Measurements from ENCODE around the gene CXCL14.

CXCL14 gene

DNA sequence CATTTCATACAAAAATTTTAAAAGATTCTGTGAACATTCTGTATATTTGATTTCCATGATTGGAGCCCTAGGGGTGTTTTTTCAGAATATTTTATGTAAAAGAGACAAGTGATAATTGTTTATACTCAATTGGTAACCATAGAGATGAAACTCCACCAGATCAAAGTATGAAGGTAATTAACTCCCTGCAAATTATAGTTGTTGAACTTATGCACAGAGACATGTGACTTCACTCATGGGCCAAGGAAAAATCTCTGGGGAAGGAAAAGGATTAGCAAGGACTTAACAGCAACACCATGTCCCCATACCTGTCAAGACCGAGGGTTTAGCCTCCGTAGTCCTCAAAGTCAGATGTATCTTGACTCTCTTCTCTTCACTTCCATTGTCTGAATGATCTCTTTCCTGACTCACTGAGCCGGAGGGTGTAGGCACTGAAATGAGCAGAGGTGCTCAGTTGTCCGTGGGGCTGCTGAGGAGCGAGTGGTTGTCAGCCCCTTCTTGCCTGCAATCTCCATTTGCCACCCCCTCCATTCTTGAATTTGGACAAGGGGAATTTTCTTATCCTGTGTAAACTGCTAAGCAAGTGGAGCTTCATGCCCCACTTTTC lies 17.5 kb upstream of the CXCL14 start:
- DNase-seq, result no peak

DNA sequence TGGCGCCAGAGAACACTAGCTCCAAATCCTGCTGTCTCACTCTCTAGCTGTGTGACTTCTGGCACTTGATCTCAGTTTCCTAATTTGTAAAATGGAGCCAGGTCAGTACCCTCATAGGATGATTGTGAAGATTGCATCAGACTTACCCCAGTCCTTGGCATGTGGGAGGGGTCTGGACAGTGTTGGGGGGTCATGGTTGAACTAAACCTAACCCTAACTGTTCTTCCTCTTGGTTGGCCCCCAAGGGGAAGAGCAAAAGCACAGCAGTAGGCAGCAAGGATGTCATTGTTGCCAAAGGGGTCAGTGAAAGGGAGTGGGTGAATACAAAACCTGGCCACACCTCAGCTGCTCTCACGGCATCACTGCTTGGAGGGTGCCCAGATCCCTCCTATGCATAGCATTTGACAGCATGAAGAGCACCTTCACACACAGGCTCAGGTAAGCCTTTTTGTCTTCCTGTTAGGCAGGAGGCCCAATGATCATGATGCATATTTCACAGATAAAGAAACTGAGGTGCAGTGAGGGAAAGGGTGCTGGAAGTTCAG lies 15.7 kb upstream of the CXCL14 start:
- DNase-seq, result no peak

DNA sequence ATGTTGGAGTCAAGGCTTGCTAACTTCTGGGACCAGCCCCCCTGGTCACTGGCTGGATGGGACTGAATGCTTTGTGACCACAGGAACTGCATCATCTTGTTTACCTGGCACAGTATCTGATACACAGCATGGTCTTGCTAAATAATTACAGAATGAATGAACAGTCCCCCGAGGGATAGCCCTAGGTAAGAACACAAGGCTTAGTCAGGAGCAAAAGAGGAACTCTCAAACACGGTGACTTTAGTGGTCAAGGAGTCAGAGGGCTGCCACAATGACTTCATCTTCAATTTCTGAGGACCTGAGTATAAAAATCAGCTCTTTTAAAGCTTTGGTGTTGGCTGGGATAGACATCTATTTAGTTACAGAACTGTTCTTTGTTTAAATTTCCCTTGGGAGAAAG lies 15.1 kb upstream of the CXCL14 start:
- peak; percentile 24 for DNase-seq

DNA sequence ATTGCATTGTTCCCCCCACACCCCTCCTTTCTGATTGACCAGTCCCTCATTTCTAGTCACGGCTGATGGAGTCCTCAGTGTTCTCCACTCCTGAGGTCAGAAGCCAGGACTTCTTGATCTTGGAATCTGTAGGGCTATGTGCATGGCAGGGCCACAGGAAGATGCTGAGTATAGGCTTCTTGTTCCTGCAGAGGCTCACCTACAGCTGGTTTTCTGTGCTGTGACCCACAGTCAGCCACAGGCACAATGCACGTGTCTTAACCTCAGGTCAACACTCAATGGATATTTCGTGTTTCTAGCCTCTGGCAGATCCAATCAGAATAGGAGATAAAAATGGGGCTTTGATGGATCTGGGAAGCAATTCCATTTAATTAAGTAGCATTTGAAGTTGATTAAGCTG lies 14.3 kb upstream of the CXCL14 start:
- DNase-seq, result no peak

DNA sequence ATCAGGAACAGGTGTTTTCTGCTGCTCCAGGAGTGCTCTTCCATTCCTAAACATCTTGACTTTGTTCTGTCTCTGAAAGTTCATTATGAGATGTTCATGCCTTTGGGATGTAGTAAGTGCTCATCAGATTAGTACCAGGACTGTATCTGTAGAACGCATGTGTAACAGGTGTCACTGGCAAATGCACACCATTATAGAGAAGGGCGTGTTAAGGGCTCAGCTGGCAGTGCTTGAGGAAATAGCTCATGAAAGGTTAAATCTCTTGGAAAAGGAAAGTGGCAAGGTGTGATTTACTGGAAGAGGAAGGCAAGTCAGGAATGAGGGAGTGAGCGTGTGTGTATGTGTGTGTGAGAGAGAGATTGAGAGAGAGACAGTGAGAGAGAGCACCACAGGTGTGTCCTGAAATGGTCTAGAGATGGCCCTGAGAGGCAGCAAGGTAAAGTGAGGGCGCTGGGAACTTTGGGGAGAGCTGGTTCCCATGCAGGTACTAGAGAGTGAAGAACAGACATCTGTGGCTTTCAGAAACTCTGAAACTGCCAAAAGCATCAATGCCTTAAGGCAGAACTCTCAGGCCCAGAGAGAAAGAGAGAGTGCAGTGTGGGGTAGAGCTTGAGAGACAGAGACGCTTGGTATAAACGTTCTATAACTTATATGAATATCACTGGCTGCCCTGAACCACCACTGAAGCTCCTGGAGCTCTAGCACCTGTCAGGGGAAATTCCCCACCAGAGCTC lies 13.7 kb upstream of the CXCL14 start:
- DNase-seq, result no peak

DNA sequence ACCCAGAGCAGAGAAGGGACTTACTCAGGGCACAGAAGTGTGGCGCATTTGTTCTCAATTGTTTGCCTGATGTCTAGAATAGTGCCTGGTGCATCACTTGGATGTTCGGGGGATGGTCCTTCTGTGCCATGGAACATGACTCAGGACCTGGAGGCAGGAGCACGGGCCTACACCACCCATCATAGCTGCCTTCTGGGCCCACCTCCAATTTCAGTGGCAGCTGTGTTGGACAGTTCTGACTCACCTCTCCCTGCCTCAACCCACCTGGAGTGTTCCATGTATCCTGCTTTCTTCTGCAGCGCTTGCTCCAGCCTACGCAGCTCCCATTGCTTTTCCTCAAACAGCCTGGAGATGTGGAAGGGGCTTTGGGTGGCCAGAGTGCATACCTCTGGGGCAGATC lies 12.5 kb upstream of the CXCL14 start:
- no peak for DNase-seq

DNA sequence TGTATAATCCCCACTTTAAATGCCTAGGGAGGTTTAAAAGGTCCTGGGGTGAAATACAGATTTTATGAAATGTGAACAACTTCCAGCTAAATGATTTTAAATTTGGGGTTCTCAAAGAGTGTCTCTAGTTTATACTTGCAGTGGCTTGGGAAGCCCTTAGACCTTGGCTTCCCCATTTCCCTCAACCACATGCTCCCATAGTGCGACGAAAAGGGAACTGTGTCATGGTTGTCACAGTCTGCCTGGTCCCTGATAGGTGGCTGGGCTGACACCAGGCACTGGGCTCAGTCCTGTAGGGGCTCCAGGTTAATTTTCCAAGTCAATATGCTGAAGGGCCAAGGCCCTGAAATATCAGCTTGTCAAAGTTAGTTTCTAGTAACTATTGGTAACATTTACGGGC lies 10.4 kb upstream of the CXCL14 start:
- no peak for DNase-seq

DNA sequence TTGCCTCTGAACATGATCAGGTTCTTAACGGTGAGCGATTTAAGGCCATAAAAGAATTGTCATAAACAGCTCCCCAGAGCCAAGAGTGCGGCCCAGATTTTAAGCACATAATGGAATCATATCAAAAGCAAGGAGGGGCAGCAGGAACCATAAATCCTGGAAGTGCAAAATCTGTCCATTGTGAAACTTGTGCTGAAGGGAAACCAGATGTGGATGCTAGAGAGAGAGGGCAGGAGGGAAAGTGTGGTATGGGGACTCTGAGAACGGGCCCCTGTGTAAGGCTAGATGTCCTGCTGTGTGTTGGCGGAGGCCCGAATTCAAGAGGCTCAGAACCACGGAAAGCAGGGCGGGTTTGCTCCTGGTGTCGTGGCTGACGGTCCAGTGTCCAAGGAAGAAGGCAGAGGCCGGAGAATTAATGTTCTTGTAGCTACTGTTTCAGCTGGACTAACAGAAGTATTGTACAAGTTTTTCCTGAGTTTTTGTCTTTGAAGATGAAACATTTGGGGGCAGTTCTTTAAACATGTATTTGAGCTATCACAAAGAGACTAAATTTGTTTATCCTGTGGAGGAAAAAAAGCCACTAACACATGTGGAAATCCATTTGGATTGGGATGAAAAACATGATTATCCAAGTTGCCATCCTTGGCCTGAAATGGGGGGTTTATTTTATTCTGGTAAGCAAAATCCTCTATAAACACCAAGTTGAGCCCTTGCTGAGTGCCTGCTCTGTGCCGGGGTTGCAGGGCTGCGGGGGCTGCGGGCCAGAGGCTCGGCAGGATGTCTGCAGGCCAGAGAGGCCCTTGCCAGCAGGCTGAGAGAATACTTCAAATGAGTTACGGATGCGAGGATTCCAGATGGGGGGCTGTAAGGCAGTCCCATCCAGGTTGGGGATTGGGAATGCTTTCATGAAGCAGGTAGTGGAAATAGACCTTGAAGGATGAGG lies 9.2 kb upstream of the CXCL14 start:
- no peak for DNase-seq

DNA sequence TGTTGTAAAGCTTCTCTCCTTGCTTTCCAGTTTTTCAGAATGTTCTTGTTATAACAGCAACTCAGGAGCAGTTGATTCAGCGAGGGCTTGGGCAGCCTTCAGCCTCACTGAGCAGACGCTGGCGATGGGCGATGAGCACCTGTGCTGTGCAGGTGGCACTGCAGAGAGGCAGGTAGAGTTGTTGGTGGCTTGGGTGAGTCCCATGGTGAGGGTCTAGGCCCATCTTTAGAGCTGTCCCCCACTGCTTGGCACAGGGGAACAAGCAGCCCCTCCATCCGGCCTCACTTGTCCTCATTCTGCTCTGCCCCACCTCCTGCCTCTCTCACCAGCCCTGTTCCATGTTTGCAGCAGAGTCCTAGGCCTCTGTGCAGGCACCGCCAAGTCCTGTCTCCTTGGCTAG lies 6.1 kb upstream of the CXCL14 start:
- DNase-seq, result no peak

DNA sequence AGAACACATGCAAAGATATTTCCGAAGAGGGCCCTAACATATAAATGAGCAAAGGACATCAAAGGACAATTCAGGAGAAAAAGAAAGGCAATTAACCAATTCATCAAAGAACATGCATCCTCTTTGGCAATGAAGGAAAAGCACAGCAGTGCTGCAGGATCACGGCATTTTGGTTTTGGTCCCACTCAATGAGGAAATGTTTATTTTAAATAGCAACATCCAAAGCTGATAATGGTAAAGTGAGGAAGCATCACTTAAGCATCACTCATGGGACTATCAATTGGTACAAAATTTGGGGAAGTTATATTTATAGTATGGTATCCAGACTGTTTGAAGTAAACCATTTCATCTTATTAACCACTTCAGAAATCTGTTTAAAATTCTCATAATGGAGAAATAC lies 5.5 kb upstream of the CXCL14 start:
- DNase-seq, result no peak

DNA sequence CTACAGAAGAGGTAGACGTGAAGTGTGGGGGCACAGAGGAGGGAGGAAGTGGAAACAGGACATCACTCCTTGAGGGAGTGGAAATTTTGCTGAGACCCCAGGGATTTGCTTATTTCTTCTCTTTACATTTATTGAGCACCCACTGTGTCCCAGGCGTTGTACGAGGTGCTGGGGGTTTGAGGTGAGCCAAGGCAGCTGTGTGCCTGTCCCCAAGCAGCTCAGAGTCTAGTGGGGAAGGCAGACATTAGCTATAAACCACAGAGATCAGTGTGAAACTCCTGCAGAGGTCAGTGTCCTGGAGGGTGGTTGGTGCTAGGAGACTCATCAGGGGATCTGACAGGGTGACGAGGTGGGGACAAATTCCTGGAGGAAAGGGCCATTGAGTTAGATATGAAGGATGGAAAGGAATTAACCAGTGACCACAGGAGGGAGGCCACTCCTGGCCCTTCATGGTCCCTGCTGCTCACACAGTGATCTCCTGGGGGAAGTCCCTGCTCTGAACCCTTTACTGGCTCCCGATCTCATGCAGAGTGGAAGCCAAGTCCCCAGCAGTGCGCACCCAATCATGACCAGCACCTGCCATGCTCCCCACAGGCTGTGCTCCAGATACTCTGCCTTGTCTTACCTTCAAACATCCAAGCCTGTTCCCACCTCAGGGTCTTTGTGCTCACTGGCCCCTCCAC lies 3.4 kb upstream of the CXCL14 start:
- no peak for DNase-seq

DNA sequence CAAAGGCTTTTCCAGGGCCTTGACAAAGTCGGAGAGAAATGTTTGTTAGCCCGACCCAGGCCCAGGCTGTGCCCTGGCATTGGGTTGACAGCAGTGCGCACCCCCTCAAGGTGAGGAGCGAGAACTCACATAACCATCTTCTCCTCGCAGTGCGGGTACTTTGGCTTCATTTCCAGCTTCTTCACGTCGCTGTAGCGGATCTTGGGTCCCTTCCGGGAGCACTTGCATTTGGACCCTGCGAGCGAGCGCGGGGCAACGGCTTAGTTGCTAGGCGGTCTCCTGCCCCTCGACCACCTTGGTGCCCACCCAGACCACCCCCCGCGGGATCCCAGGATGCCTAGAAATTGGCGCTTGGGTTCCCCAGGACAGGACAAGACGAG lies 496 bp downstream of the CXCL14 start:
- no peak for DNase-seq

DNA sequence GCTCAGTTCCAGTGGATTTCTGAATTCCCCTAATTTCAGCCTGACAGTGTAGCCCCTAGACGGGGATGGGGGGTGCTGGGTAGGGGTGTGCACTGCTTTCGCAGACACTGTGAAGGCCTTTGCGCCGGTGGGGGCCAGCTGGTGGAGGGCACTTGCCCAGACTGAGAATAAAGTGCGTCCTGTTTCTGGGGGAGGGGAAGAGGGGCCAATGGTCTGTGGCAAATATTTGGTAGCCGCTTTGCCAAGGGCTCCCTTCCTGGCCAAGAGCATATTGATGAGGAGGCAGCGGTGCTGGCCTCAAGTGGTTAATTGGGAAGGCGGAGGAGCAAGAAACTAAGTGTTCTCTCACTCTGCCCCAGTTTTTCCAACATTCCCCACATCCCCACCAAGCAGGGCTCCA lies 1.4 kb downstream of the CXCL14 start:
- DNase-seq, result no peak

DNA sequence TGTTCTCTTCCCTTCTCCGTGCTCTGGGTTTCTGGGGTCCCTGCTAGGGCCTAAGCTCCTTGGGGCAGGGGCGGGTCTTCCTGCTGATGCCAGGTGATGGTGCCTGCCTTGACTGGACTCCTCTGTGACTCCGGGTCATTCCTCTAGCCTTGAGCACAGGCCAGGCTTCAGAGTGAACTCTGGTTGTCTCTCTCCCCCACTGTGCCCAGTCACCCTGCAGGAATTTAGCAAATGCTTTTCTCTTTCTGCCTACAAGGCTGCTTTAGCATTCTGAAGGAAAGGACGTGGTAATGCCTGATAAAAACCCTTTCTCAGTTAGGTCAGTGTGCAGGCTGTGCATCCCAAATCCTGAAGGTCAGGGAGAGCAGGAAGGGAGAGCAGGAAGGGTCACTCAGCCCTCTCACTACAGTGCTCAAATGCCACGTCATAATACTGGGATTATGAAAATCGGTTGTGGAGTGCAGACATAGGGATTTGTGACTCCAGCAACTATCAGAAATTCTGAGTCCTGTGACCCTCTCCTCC lies 2.7 kb downstream of the CXCL14 start:
- no peak for DNase-seq

DNA sequence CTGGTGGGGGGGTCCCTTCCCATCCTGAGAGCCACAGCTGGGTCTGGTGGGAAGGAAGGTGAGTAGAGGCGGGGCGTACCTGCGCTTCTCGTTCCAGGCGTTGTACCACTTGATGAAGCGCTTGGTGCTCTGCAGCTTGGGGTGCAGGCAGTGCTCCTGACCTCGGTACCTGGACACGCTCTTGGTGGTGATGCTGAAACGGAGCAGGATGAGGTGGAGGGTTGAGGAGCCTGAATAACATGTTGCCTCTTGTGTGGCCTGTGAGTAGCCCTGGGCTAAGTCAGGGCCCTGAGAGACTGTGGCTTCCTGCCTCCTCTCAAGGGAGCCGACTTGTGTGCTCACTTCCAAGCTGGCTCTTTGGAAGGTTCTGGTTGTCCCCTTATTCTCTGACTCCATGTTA lies 4.3 kb downstream of the CXCL14 start:
- DNase-seq, result no peak

DNA sequence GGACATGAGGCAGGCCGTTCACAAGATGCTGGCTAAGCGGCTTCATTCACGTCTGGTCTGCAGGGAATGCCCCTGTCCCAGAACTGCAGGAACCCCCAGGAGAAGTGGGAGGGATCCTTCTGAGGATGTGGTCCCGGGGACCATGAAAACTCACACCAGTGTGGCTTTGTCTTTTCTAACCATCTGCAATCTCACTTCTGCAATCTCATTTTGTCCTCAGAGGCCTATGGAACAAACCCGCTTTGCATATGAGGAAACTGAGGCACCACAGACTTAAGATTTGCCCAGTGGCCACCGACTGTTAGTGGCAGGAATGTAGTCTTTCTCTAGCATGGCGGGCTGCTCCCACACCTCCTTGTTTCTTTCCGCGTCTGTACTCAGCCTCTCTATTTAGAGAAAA lies 6.9 kb downstream of the CXCL14 start:
- DNase-seq, result no peak

DNA sequence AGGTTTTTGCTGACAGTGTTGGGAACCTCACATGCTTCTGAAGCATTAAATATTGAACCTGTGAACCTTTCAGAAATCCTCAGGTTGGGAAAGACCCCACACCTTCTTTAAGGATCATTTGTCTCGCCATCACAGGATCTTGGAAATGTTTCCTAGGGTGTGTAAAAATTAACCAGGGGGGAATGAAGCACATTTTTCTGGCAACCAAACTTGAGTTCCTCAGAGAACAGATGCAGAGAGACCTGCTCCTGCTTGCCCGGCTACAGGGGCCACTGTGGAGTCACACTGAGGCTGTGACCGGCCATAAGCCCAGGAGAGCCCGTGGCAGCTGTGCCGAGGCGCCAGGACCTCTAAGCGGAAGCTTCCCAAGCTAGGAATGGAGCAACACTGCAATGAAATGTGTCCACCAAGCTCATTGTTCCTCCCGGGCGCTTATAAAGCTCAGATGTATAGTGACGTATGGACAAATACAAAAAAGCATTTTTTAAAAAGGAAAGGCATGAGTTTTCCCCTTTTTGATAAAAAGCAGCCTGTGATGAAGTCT lies 7.7 kb downstream of the CXCL14 start:
- no peak for DNase-seq

DNA sequence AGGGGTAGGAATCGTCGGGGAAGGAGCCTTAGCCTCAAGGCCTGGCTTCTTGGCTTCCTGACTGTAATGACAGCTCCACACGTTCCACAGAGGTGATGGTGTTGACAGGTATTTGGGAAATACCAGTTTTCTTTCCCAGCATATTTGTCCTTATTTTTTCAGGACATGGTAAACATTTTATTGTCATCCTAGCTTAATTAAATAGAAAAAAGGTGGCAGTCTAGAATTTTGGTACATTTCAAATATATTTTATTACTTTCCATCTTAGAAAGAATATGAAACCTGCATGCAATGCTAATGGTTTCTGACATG lies 8.4 kb downstream of the CXCL14 start:
- DNase-seq, result no peak

DNA sequence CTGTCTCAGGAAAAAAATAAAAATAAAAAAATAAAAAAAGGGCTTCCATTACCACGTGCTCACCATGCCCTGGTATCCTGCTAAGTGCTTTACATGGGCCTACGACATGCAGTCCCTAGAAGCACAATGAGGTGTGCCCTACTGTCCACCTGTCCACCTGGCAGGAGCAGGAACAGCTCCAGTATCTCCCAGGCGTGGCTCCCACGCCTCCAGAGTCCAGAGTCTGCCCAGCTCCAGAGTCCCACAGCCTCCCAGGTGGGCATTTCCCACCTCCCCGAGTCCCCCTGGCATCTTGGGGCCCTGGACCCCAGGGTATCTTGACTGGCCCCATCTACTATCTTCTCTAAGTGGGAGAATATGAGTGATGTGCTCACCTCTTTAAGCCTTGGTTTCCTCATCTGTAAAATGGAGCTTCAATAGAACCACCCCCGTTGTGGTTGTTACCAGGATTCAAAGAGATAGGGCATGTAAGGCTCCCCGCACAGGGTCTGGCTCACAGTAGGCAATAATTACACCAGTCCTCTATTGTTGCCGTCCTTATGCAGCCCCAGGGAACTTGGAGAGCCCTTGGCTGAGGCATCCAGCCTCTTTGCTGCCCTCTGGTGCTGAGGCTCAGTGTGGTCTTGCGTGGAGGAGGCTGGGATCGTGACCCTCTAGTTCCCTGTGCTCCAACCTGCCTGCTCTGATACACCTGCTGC lies 8.9 kb downstream of the CXCL14 start:
- peak; percentile 78 for DNase-seq

DNA sequence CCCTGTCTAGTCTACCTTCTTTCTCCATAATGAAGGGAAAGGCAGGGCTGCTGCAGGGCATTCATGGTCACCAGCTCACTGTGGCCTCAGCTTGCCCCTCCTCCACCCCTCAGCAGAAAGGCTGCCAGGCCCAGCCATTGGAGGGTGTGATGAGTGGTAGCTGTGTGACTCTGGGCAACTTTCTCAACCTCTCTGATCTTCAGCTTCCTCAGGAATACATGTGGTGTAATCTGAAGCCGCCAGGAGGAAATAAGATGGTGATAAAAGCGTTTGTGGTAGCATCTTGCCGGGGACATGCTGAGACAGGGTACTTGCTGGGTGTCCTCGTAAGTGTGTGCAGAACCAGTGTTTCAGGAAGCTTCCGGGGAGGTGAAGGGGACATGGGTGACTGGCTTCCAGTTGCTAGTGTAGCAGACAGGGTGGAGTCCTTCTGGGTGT lies 9.8 kb downstream of the CXCL14 start:
- peak; percentile 72 for DNase-seq

DNA sequence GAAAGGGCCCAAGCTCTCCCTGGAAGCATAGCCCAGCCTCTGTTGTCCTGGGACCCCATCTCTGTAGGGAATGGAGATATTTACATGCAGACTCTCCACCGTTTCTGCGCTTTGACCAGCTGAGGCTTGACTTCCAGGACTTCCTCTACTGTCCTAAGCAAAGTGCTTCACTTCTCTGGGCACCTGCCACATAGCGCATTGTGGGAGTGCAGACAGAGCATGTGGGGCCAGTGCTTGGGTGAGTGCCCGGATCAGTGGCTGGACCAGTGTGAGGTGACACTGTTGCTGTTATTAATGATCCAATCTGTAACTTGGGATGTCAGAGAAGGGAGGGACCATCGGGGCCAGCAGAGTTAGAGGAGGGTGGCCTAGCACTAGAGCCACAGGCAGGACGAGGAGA lies 10.5 kb downstream of the CXCL14 start:
- no peak for DNase-seq

DNA sequence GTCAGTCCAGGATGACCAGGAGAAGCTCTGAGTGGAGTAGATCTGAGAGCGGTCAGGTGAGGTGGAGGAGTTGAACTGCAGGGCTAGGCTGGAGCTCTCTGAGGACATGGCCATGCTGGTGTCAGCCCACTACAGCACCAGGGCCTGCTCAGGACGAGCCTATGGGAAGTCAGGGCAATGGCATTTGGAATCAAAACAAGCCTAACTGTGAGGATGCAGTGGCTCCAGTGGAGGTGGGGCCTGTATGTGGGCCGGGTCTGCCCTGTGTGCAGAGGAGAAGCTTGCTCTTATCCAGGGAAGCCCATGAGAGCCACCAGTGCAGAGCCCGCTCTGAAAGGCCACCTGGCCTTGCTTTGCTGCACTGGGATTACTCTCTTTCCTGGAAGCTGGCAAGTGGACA lies 11.1 kb downstream of the CXCL14 start:
- no peak for DNase-seq
